ENCODE data around the gene KRTAP10-1.

- no peak for TF ChIP-seq CTCF (IDR thresholded peaks at IDR 0.05; ENCODE audit: low read depth, low read length)
- TF ChIP-seq EZH2phosphoT487 (IDR thresholded peaks at IDR 0.05; ENCODE audit: low read depth) = no peak
Observed at GRCh38 chr21:44552136-44552535, 12.1 kb upstream of the KRTAP10-1 start.
